MM.1S (cell line): ENCODE data around the gene GRK3.

Experiments
- CTCF ChIP-seq: fragments of 300-600 bp; sonication (generic); IDR thresholded peaks from 2 replicates; pipeline ENCODE4 v1.5.1; 2016; ENCODE audit warnings: antibody characterized with exemption, low read length, mixed read lengths
- EZH2 ChIP-seq: fragments of 300-600 bp; sonication (generic); optimal IDR thresholded peaks from 2 replicates; pipeline ENCODE3; 2017; ENCODE audit warnings: low read depth, mild to moderate bottlenecking, antibody characterized with exemption, low read length, mixed read lengths
- EZH2phosphoT487 ChIP-seq: fragments of 300-600 bp; sonication (generic); IDR thresholded peaks from 2 replicates; pipeline ENCODE4 v1.6.1; 2018; ENCODE audit warnings: antibody characterized with exemption, low read length

- TF ChIP-seq EZH2phosphoT487 (no peak), EZH2 (no peak), CTCF (no peak)
Measured at GRCh38 chr22:25669253-25670069, 105.0 kb downstream of the GRK3 start.
